ENCODE data around the gene DENND1A. TPM values are rescaled to one million over a fixed set of nuclear protein-coding genes. Genes with fewer than 3 reads are reported as not detected.

Gene DENND1A
- total RNA-seq, 4 donors from 2014 or later: 20.9 to 33.6 (median 23.7) TPM

GRCh38 chr9:123395276-123395688, 534.6 kb downstream of the DENND1A start:
- Histone ChIP-seq H3K4me1 (no peaks in the 10 kb centered on the region), H3K27me3 (no peaks in the 10 kb centered on the region), H3K36me3 (peaks cover 0 to 12% of the 10 kb centered on the region in 2 donors), H3K4me3 (no peak overlapping the region), H3K27ac (no peak overlapping the region), H3K9me3 (peaks cover 0 to 5% (median 0%) of the 10 kb centered on the region in 3 donors)
- no peak for ATAC-seq
- no peak for TF ChIP-seq CTCF (IDR thresholded peaks at IDR 0.05)
- TF ChIP-seq POLR2A (IDR thresholded peaks at IDR 0.05): no peak
- no peak for TF ChIP-seq EP300 (IDR thresholded peaks at IDR 0.05)
- TF ChIP-seq POLR2AphosphoS5 (IDR thresholded peaks at IDR 0.05): no peak
- WGBS, 2 donors (ENCODE audit: low coverage in 1 of 2): 88% methylated on average over 3 of the region's 5 CpGs; no CpG with 5 or more reads in 1 of the 2 donors

GRCh38 chr9:123394291-123395235, 535.4 kb downstream of the DENND1A start:
- TF ChIP-seq POLR2AphosphoS5 (IDR thresholded peaks at IDR 0.05) (no peak), CTCF (IDR thresholded peaks at IDR 0.05) (no peak), EP300 (IDR thresholded peaks at IDR 0.05) (no peak), POLR2A (IDR thresholded peaks at IDR 0.05) (no peak)
- H3K4me3 ChIP-seq: no peak overlapping the region
- peaks cover 0 to 5% of the 10 kb centered on the region in 2 donors for H3K36me3 ChIP-seq
- H3K9me3 ChIP-seq: peaks cover 0 to 5% (median 0%) of the 10 kb centered on the region in 3 donors
- 84% methylated on average over 6 of the region's 16 CpGs; no CpG with 5 or more reads in 1 of the 2 donors for WGBS, 2 donors (ENCODE audit: low coverage in 1 of 2)
- no peaks in the 10 kb centered on the region for H3K4me1 ChIP-seq
- ATAC-seq: no peak
- H3K27me3 ChIP-seq: no peaks in the 10 kb centered on the region
- H3K27ac ChIP-seq: no peak overlapping the region

GRCh38 chr9:123392802-123393201, 537.1 kb downstream of the DENND1A start:
- no peak for TF ChIP-seq EP300 (IDR thresholded peaks at IDR 0.05)
- no peak for TF ChIP-seq CTCF (IDR thresholded peaks at IDR 0.05)
- no peak for TF ChIP-seq POLR2A (IDR thresholded peaks at IDR 0.05)
- no peak for TF ChIP-seq POLR2AphosphoS5 (IDR thresholded peaks at IDR 0.05)
- ATAC-seq: no peak
- WGBS, 2 donors (ENCODE audit: low coverage in 1 of 2): 93 to 100% methylated on average over 2 to 3 of the region's 4 CpGs

GRCh38 chr9:123391946-123392345, 538.0 kb downstream of the DENND1A start:
- Histone ChIP-seq H3K4me3 (no peak overlapping the region), H3K27ac (no peak overlapping the region), H3K36me3 (peaks cover 0 to 4% of the 10 kb centered on the region in 2 donors), H3K9me3 (peaks cover 0 to 5% (median 0%) of the 10 kb centered on the region in 3 donors), H3K27me3 (no peaks in the 10 kb centered on the region), H3K4me1 (no peaks in the 10 kb centered on the region)
- 82% methylated on average over 2 of the region's 28 CpGs; no CpG with 5 or more reads in 1 of the 2 donors for WGBS, 2 donors (ENCODE audit: low coverage in 1 of 2)
- TF ChIP-seq CTCF (IDR thresholded peaks at IDR 0.05) (no peak), POLR2A (IDR thresholded peaks at IDR 0.05) (no peak), EP300 (IDR thresholded peaks at IDR 0.05) (no peak), POLR2AphosphoS5 (IDR thresholded peaks at IDR 0.05) (no peak)
- no peak for ATAC-seq

More at GRCh38 chr9:123392802-123393201, 537.1 kb downstream of the DENND1A start:
- H3K4me3 ChIP-seq: no peak overlapping the region
- peaks cover 0 to 4% of the 10 kb centered on the region in 2 donors for H3K36me3 ChIP-seq
- H3K27ac ChIP-seq: no peak overlapping the region
- peaks cover 0 to 5% (median 0%) of the 10 kb centered on the region in 3 donors for H3K9me3 ChIP-seq
- no peaks in the 10 kb centered on the region for H3K27me3 ChIP-seq
- H3K4me1 ChIP-seq: no peaks in the 10 kb centered on the region
